HepG2 (cell line): ENCODE results near the gene PDZD2. TPM values are rescaled to one million over a fixed set of nuclear protein-coding genes. Genes with fewer than 3 reads are reported as not detected.

Source experiments
- ATAC-seq: fragments of 200-7000 bp; cut with Tn5 transposase; 3 replicates; pipeline ENCODE4 v1.9.1; 2020; ENCODE audit warnings: mild to moderate bottlenecking, moderate library complexity
- BruUV-seq: library from RNA; stranded (reverse); fragments of 400-500 nt; replicated peaks from 2 replicates; lab custom pipeline; 2021; lab: Mats Ljungman, UMichigan
- CTCF ChIA-PET: fragments of 300-600 bp; formaldehyde crosslinking; extraction: SDS; loops from one replicate; lab custom pipeline; 2021; ENCODE audit warnings: low total read pairs, inconsistent platforms, low intra/inter-chr PET ratio; lab: Yijun Ruan, JAX
- POLR2A ChIA-PET: fragments of 350-600 bp; sonication (Branson Sonifier 250); formaldehyde crosslinking; loops from one replicate; lab custom pipeline; 2020; ENCODE audit warnings: antibody characterized with exemption, inconsistent platforms; lab: Yijun Ruan, JAX
- DNase-seq: peaks from one replicate; pipeline ENCODE4 v3.0.0-alpha.2; 2015; ENCODE audit warnings: low spot score
- FAIRE-seq: peaks from 3 replicates; lab custom pipeline; 2011; peaks lifted over from hg19 to GRCh38; lab: Jason Lieb, UNC
- H2AFZ ChIP-seq: one replicate; pipeline ENCODE4 v1.6.1; 2011; ENCODE audit warnings: low read length, inconsistent platforms
- H3K27ac ChIP-seq: fragments of 300-600 bp; 3 replicates; pipeline ENCODE4 v1.8.0; 2011; ENCODE audit warnings: mixed run types, mild to moderate bottlenecking, mixed read lengths, low read length, inconsistent platforms; ENCODE audit not compliant: insufficient read depth; ENCODE audit errors: extremely low read length
- H3K27me3 ChIP-seq, 2 experiments: fragments of 200-600 bp in 1 of 2; 2 replicates in 1 of 2; 3 replicates in 1 of 2; pipeline versions ENCODE4 v1.6.0 to v1.8.0; 2011; ENCODE audit warnings: low read length in 2 of 2, mild to moderate bottlenecking in 2 of 2, moderate library complexity in 2 of 2, inconsistent platforms in 1 of 2; ENCODE audit not compliant: insufficient read depth in 2 of 2, control insufficient read depth in 1 of 2
- H3K36me3 ChIP-seq, 2 experiments: fragments of 200-600 bp in 1 of 2; replicated peaks in 1 of 2; 2 replicates in 1 of 2; 3 replicates in 1 of 2; pipeline versions ENCODE4 v1.5.1 to v1.8.0; 2011; ENCODE audit warnings: low read length in 2 of 2, inconsistent platforms in 1 of 2; ENCODE audit not compliant: insufficient read depth in 2 of 2, control insufficient read depth in 1 of 2
- H3K4me1 ChIP-seq: 2 replicates; pipeline ENCODE4 v1.5.1; 2012; ENCODE audit warnings: low read length, inconsistent platforms; ENCODE audit not compliant: insufficient read depth
- H3K4me2 ChIP-seq: 2 replicates; pipeline ENCODE4 v1.6.0; 2011; ENCODE audit warnings: low read depth, low read length, inconsistent platforms
- H3K4me3 ChIP-seq, 3 experiments: fragments of 200-600 bp in 1 of 3; sonication (generic), shearing (Covaris generic) in 1 of 3; replicated peaks in 1 of 3; 2 replicates each; pipeline ENCODE4 v1.5.1; 2011 to 2016; ENCODE audit warnings: low read length in 3 of 3, inconsistent platforms in 2 of 3, low read depth in 2 of 3, mild to moderate bottlenecking in 2 of 3, control low read depth in 1 of 3, mixed read lengths in 1 of 3; ENCODE audit not compliant: insufficient read depth in 1 of 3
- H3K79me2 ChIP-seq: one replicate; pipeline ENCODE4 v1.6.1; 2011; ENCODE audit warnings: low read length, inconsistent platforms; ENCODE audit not compliant: insufficient read depth
- H3K9ac ChIP-seq: 2 replicates; pipeline ENCODE4 v1.6.0; 2011; ENCODE audit warnings: mild to moderate bottlenecking, low read depth, low read length, inconsistent platforms; ENCODE audit not compliant: insufficient read depth
- H3K9me3 ChIP-seq: 2 replicates; pipeline ENCODE4 v1.5.1; 2012; ENCODE audit warnings: mild to moderate bottlenecking, low read length
- H4K20me1 ChIP-seq: 2 replicates; pipeline ENCODE4 v1.6.0; 2011; ENCODE audit warnings: inconsistent platforms, mild to moderate bottlenecking, low read length, moderate library complexity; ENCODE audit not compliant: insufficient read depth
- ARID2 ChIP-seq: sonication (generic); formaldehyde crosslinking; IDR thresholded peaks from 2 replicates; pipeline ENCODE4 v1.8.1; 2022; ENCODE audit warnings: mild to moderate bottlenecking, missing genetic modification reagents, borderline replicate concordance
- BCL6 ChIP-seq: IDR thresholded peaks from 2 replicates; pipeline ENCODE4 v1.6.1; 2016; ENCODE audit warnings: missing genetic modification reagents, missing compliant biosample characterization
- CHD4 ChIP-seq: fragments of 200-600 bp; sonication (generic); IDR thresholded peaks from 2 replicates; pipeline ENCODE4 v1.7.0; 2017; ENCODE audit warnings: mild to moderate bottlenecking, low read length, borderline replicate concordance
- GABPB1 ChIP-seq: IDR thresholded peaks from 2 replicates; pipeline ENCODE4 v1.6.1; 2016; ENCODE audit warnings: mild to moderate bottlenecking, missing genetic modification reagents, moderate library complexity, missing compliant biosample characterization
- GMEB2 ChIP-seq: IDR thresholded peaks from 2 replicates; pipeline ENCODE4 v1.6.1; 2016; ENCODE audit warnings: missing biosample characterization, missing genetic modification reagents, low read depth
- SPEN ChIP-seq: sonication (generic); formaldehyde crosslinking; IDR thresholded peaks from 2 replicates; pipeline ENCODE4 v1.5.1; 2020; ENCODE audit warnings: low read depth, mild to moderate bottlenecking, missing genetic modification reagents
- SRY ChIP-seq: sonication (generic); formaldehyde crosslinking; IDR thresholded peaks from 2 replicates; pipeline ENCODE4 v1.8.0; 2022; ENCODE audit warnings: mild to moderate bottlenecking, missing genetic modification reagents
- SSRP1 ChIP-seq: IDR thresholded peaks from 2 replicates; pipeline ENCODE4 v1.6.1; 2016; ENCODE audit warnings: control low read depth
- TMF1 ChIP-seq: sonication (generic); formaldehyde crosslinking; IDR thresholded peaks from 2 replicates; pipeline ENCODE4 v1.8.1; 2022; ENCODE audit warnings: low read depth, missing genetic modification reagents
- ZBTB38 ChIP-seq: sonication (generic); formaldehyde crosslinking; IDR thresholded peaks from 2 replicates; pipeline ENCODE4 v1.5.1; 2020; ENCODE audit warnings: mild to moderate bottlenecking, missing genetic modification reagents
- ZNF251 ChIP-seq: sonication (generic); formaldehyde crosslinking; IDR thresholded peaks from 2 replicates; pipeline ENCODE4 v1.9.0; 2021; ENCODE audit warnings: mild to moderate bottlenecking, missing genetic modification reagents
- ZNF337 ChIP-seq: sonication (generic); formaldehyde crosslinking; IDR thresholded peaks from 2 replicates; pipeline ENCODE4 v1.5.1; 2020; ENCODE audit warnings: missing genetic modification reagents, low read depth, mild to moderate bottlenecking, borderline replicate concordance
- ZNF496 ChIP-seq: sonication (generic); formaldehyde crosslinking; IDR thresholded peaks from 2 replicates; pipeline ENCODE4 v1.8.1; 2023; ENCODE audit warnings: mild to moderate bottlenecking, moderate library complexity, missing genetic modification reagents; ENCODE audit not compliant: insufficient replicate concordance
- ZNF556 ChIP-seq: sonication (generic); formaldehyde crosslinking; IDR thresholded peaks from 2 replicates; pipeline ENCODE4 v1.4.0; 2020; ENCODE audit warnings: mild to moderate bottlenecking, missing genetic modification reagents, borderline replicate concordance
- ZNF703 ChIP-seq: sonication (generic); formaldehyde crosslinking; IDR thresholded peaks from 2 replicates; pipeline ENCODE4 v1.5.1; 2020; ENCODE audit warnings: missing genetic modification reagents, mild to moderate bottlenecking, moderate library complexity, borderline replicate concordance
- ZXDC ChIP-seq: sonication (generic); formaldehyde crosslinking; IDR thresholded peaks from 2 replicates; pipeline ENCODE4 v1.5.0; 2020; ENCODE audit warnings: mild to moderate bottlenecking, missing genetic modification reagents
- WGBS: methylation state at CpG from one replicate; pipeline ENCODE4 v1.1.6; 2017; ENCODE audit warnings: low lambda C conversion rate; 5-methylcytosine and 5-hydroxymethylcytosine counted together
- in situ Hi-C: cut with HindIII; loops from 2 replicates; pipeline ENCODE4 v1.10.0; 2017; ENCODE audit warnings: low pct_unique_long_range_greater_than_20kb; ENCODE audit not compliant: extremely low pct_ligation_motif_present
- intact Hi-C: fragments of 100-400 bp; cut with micrococcal nuclease; formaldehyde crosslinking; loops from one replicate; pipeline ENCODE4 v1.10.0; 2022; ENCODE audit not compliant: unreplicated experiment
- polyA plus RNA-seq, 8 experiments: library from polyadenylated mRNA; depleted of rRNA in 3 of 8; stranded (reverse) in 7 of 8; unstranded in 1 of 8; fragments of >200 nt; fragmentation: Illumina TruSeq in 4 of 8; extraction: Trizol in 4 of 8; gene quantifications; 2 replicates each; pipeline versions ENCODE4 v1.2.1 to v1.2.3, GENCODE V29; 2011 to 2016; ENCODE audit warnings: low read depth in 4 of 8, missing spikeins in 1 of 8, mixed read lengths in 1 of 8; ENCODE audit not compliant: insufficient read depth in 1 of 8
- total RNA-seq, 5 experiments: library from RNA; depleted of rRNA; stranded (reverse); fragments of >200 nt; fragmentation: Illumina TruSeq; extraction: Trizol; gene quantifications; 2 replicates each; pipeline ENCODE4 v1.2.3, GENCODE V29; 2016; ENCODE audit warnings: low read depth in 1 of 5

The PDZD2 gene
- total and polyA plus RNA-seq, 2 of the 13 experiments (the other 11 are each of a cell fraction or from before 2014, with no cell fraction given), result 0.04 TPM; not detected in 1

GRCh38 chr5:32127711-32128110 lies 488.8 kb downstream of the PDZD2 start:
- no peak overlapping the region for H2AFZ ChIP-seq
- peak; percentile 55 for ATAC-seq
- H3K27me3 ChIP-seq, result no peaks in the 10 kb centered on the region
- peaks cover 8% of the 10 kb centered on the region; the same call in 1 of the 2 replicates for H4K20me1 ChIP-seq
- CTCF ChIA-PET, result no interaction called here
- intact Hi-C loops (no loop called here), in situ Hi-C loops (no loop called here)
- WGBS, result 75% methylated on average over 2 of the region's 3 CpGs
- H3K4me2 ChIP-seq, result no peak overlapping the region
- no peak for DNase-seq
- H3K9me3 ChIP-seq, result no peaks in the 10 kb centered on the region
- POLR2A ChIA-PET, result interaction anchor here (0.5 kb wide), 1 partner anchor 69 kb away, joined by 3 read pairs; no protein-coding TSS in a partner anchor
- H3K4me3 ChIP-seq, result no peak overlapping the region
- 0 out of 2 replicates have a peak, but pooled peaks cover 13% of the 10 kb centered on the region for H3K4me1 ChIP-seq
- H3K36me3 ChIP-seq, result peaks cover 14 to 54% of the 10 kb centered on the region in 2 experiments
- TF ChIP-seq BCL6 (CRISPR knock-in tag) (no peak), ZNF337 (no peak), GABPB1 (CRISPR knock-in tag) (no peak), SPEN (no peak), SRY (no peak), SSRP1 (CRISPR knock-in tag) (no peak), ZNF251 (CRISPR knock-in tag) (no peak), ARID2 (CRISPR knock-in tag) (no peak), TMF1 (CRISPR knock-in tag) (no peak), ZNF556 (CRISPR knock-in tag) (no peak)
- H3K79me2 ChIP-seq, result peaks cover 37% of the 10 kb centered on the region
- FAIRE-seq, result no peak
- H3K9ac ChIP-seq, result no peak overlapping the region; the same call in 1 of the 2 replicates
- no peak overlapping the region for H3K27ac ChIP-seq
- no TSS peak for BruUV-seq

GRCh38 chr5:32129074-32129598 lies 490.2 kb downstream of the PDZD2 start:
- in situ Hi-C loops (no loop called here), intact Hi-C loops (no loop called here)
- H3K4me1 ChIP-seq, result 0 out of 2 replicates have a peak, but pooled peaks cover 13% of the 10 kb centered on the region
- H2AFZ ChIP-seq, result no peak overlapping the region
- H4K20me1 ChIP-seq, result peaks cover 8% of the 10 kb centered on the region; the same call in 1 of the 2 replicates
- no peak overlapping the region for H3K4me3 ChIP-seq
- H3K36me3 ChIP-seq, result peaks cover 14 to 57% of the 10 kb centered on the region in 2 experiments
- no peak overlapping the region for H3K27ac ChIP-seq
- no peak overlapping the region for H3K9ac ChIP-seq
- FAIRE-seq, result no peak
- POLR2A ChIA-PET, result no interaction called here
- no TSS peak for BruUV-seq
- CTCF ChIA-PET, result no interaction called here
- no peak for ATAC-seq
- H3K27me3 ChIP-seq, result no peaks in the 10 kb centered on the region
- WGBS, result 97% methylated on average over 7 of the region's 7 CpGs
- H3K79me2 ChIP-seq, result peaks cover 50% of the 10 kb centered on the region
- no peak overlapping the region for H3K4me2 ChIP-seq
- no peaks in the 10 kb centered on the region for H3K9me3 ChIP-seq
- DNase-seq, result no peak
- TF ChIP-seq ZNF703 (CRISPR knock-in tag), result no peak
- TF ChIP-seq ZBTB38 (CRISPR knock-in tag), result no peak
- no peak for TF ChIP-seq ZNF496
- TF ChIP-seq GMEB2 (CRISPR knock-in tag), result no peak
- no peak for TF ChIP-seq ZXDC
- no peak for TF ChIP-seq CHD4
